Ishikawa (cell line): ENCODE data around the gene SPATA33.

ENCODE experiments used
- CREB1 ChIP-seq: IDR thresholded peaks from 2 replicates; pipeline ENCODE4 v1.6.1; 2012; ENCODE audit warnings: low read depth
- EP300 ChIP-seq: IDR thresholded peaks from 2 replicates; pipeline ENCODE4 v1.6.1; 2012; ENCODE audit warnings: borderline replicate concordance
- FOXM1 ChIP-seq: IDR thresholded peaks from 2 replicates; pipeline ENCODE4 v1.6.1; 2012; ENCODE audit warnings: low read depth, borderline replicate concordance
- MAX ChIP-seq: IDR thresholded peaks from 2 replicates; pipeline ENCODE4 v1.6.1; 2012
- RAD21 ChIP-seq: IDR thresholded peaks from 2 replicates; pipeline ENCODE4 v1.6.1; 2012; ENCODE audit warnings: low read depth
- REST ChIP-seq: IDR thresholded peaks from 2 replicates; pipeline ENCODE4 v1.6.1; 2012; ENCODE audit warnings: low read depth, mild to moderate bottlenecking
- TAF1 ChIP-seq: IDR thresholded peaks from 2 replicates; pipeline ENCODE4 v1.6.1; 2012; ENCODE audit warnings: low read depth, mild to moderate bottlenecking
- TCF12 ChIP-seq: IDR thresholded peaks from 2 replicates; pipeline ENCODE4 v1.6.1; 2012; ENCODE audit warnings: low read depth
- TEAD4 ChIP-seq: IDR thresholded peaks from 2 replicates; pipeline ENCODE4 v1.6.1; 2012
- YY1 ChIP-seq: IDR thresholded peaks from 2 replicates; pipeline ENCODE4 v1.6.1; 2012; ENCODE audit warnings: low read depth
- ZBTB7A ChIP-seq: IDR thresholded peaks from 2 replicates; pipeline ENCODE4 v1.6.1; 2012; ENCODE audit warnings: low read depth

DNA sequence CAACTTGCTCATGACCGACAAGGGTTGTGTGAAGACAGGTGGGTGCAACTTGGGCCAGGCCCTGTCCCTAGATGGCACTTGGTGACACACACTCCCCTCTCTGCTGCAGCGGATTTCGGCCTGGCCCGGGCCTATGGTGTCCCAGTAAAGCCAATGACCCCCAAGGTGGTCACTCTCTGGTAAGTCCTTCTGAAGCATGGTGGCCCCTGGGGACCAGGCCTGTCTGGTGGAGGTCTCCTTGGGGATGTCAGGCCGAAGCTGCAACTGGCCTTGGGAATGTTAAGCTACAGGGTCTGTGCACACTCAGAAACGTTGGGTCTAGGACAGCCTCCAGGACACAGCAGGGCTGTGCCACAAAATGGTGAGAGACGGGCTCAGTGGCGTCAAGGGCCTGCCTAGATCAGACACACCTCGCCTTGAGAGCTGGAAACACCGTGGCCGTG, 35.7 kb downstream of the SPATA33 start:
- TF ChIP-seq MAX (no peak), FOXM1 (no peak), TAF1 (no peak), ZBTB7A (no peak), REST (no peak), TCF12 (no peak), CREB1 (no peak), TEAD4 (no peak), EP300 (no peak), RAD21 (no peak), YY1 (no peak)
